ENCODE data around the gene FNBP1L. TPM values are rescaled to one million over a fixed set of nuclear protein-coding genes. Genes with fewer than 3 reads are reported as not detected.

Gene FNBP1L
- total and polyA plus RNA-seq, 9 of the 15 experiments (the other 6 are each of a cell fraction or from before 2014, with no cell fraction given) = 1.4 to 6.9 (median 5.9) TPM

DNA sequence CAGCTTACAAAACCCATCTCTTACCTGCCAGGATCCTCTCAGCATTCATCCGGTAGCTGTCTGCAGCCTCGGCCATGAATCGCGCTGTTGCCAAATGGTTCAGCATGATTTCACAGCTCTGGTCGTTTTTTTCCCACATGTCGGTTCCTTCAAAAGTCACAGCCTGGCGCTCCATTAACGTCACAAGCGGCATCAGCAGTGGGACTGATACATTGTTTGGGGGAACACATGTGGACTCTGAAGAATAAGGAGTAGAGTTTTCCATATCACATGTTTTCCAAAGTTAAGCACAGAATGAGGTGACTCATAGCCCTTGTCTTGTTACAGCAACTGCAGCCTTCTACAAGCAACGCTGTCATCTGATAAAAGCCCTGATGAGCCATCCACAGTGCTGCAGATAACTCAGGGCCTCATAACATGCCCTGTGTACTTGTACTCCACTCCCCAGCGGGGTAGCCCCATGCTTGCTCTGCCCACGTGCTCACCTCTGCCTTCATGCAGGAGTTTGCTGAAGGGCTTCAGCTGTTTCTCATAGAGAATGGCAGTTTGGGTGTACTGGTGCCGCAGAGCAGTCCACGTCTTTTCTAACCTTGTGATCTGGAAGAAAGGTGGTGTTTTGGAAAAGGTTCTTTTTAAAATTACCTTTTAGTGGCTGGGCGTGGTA is 119.5 kb downstream of the FNBP1L start (continued):
- TF ChIP-seq MYBL2 (IDR thresholded peaks at IDR 0.05; ENCODE audit: low read depth) (peak; percentile 72), MYBL2 (CRISPR knock-in tag; IDR thresholded peaks at IDR 0.05; ENCODE audit: borderline replicate concordance) (no peak), BRCA1 (IDR thresholded peaks at IDR 0.05) (no peak), BRCA1 (CRISPR knock-in tag; IDR thresholded peaks at IDR 0.05) (no peak), ELF2 (CRISPR knock-in tag; IDR thresholded peaks at IDR 0.05) (no peak), KLF16 (IDR thresholded peaks at IDR 0.05) (peak; percentile 78; the same call in 1 of the 2 replicates), TEAD4 (IDR thresholded peaks at IDR 0.05; ENCODE audit: low read length) (peak; percentile 94), TEAD4 (CRISPR knock-in tag; IDR thresholded peaks at IDR 0.05; ENCODE audit: borderline replicate concordance) (no peak), HNRNPL (IDR thresholded peaks at IDR 0.05; ENCODE audit: low read depth, low read length) (no peak), SIX5 (IDR thresholded peaks at IDR 0.05; ENCODE audit: borderline replicate concordance in 1 of 2, insufficient read depth in 1 of 2, low read depth in 1 of 2, low read length in 2 of 2) (no peak), RNF2 (IDR thresholded peaks at IDR 0.05) (peak; percentile 93), WHSC1 (IDR thresholded peaks at IDR 0.05; ENCODE audit: low read length) (no peak), CHD2 (IDR thresholded peaks at IDR 0.05; ENCODE audit: low read depth, low read length) (no peak), TRIM24 (IDR thresholded peaks at IDR 0.05) (peak; percentile 86 to 92), ZNF134 (CRISPR knock-in tag; conservative IDR thresholded peaks at IDR 0.05) (no peak; the same call in 1 of the 2 replicates), SPI1 (IDR thresholded peaks at IDR 0.05; ENCODE audit: borderline replicate concordance, low read depth, low read length) (no peak), ZNF263 (CRISPR knock-in tag; IDR thresholded peaks at IDR 0.05; ENCODE audit: borderline replicate concordance) (no peak), CBX5 (IDR thresholded peaks at IDR 0.05; ENCODE audit: borderline replicate concordance, low read depth) (peak; percentile 44; the same call in 1 of the 2 replicates), NRF1 (conservative IDR thresholded peaks at IDR 0.05 in 1 of 2, IDR thresholded peaks at IDR 0.05 in 1 of 2) (peak in 1 of 2 experiments; percentile 49; a peak in 3 of 4 replicates), PHB2 (IDR thresholded peaks at IDR 0.05; ENCODE audit: low read depth) (peak; percentile 31; the same call in 1 of the 2 replicates)
- TF ChIP-seq, protein P1, sequence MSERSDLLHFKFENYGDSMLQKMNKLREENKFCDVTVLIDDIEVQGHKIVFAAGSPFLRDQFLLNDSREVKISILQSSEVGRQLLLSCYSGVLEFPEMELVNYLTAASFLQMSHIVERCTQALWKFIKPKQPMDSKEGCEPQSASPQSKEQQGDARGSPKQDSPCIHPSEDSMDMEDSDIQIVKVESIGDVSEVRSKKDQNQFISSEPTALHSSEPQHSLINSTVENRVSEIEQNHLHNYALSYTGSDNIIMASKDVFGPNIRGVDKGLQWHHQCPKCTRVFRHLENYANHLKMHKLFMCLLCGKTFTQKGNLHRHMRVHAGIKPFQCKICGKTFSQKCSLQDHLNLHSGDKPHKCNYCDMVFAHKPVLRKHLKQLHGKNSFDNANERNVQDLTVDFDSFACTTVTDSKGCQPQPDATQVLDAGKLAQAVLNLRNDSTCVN (CRISPR knock-in tag; IDR thresholded peaks at IDR 0.05) = no peak
- TF ChIP-seq, protein P2, sequence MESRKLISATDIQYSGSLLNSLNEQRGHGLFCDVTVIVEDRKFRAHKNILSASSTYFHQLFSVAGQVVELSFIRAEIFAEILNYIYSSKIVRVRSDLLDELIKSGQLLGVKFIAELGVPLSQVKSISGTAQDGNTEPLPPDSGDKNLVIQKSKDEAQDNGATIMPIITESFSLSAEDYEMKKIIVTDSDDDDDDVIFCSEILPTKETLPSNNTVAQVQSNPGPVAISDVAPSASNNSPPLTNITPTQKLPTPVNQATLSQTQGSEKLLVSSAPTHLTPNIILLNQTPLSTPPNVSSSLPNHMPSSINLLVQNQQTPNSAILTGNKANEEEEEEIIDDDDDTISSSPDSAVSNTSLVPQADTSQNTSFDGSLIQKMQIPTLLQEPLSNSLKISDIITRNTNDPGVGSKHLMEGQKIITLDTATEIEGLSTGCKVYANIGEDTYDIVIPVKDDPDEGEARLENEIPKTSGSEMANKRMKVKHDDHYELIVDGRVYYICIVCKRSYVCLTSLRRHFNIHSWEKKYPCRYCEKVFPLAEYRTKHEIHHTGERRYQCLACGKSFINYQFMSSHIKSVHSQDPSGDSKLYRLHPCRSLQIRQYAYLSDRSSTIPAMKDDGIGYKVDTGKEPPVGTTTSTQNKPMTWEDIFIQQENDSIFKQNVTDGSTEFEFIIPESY (CRISPR knock-in tag; IDR thresholded peaks at IDR 0.05) = peak; percentile 77
- TF ChIP-seq, protein P3, sequence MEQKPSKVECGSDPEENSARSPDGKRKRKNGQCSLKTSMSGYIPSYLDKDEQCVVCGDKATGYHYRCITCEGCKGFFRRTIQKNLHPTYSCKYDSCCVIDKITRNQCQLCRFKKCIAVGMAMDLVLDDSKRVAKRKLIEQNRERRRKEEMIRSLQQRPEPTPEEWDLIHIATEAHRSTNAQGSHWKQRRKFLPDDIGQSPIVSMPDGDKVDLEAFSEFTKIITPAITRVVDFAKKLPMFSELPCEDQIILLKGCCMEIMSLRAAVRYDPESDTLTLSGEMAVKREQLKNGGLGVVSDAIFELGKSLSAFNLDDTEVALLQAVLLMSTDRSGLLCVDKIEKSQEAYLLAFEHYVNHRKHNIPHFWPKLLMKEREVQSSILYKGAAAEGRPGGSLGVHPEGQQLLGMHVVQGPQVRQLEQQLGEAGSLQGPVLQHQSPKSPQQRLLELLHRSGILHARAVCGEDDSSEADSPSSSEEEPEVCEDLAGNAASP (IDR thresholded peaks at IDR 0.05) = no peak
